Measurements from ENCODE around the gene HNRNPH1. TPM values are rescaled to one million over a fixed set of nuclear protein-coding genes. Genes with fewer than 3 reads are reported as not detected.

HNRNPH1 gene
- total and polyA plus RNA-seq, 2 donors (not counting 1 experiment from before 2014, with no cell fraction given) = 214 to 689 TPM

- no peak for DNase-seq (ENCODE audit: low read depth in 2 of 2)
- Histone ChIP-seq H3K4me3 (replicated peaks in 1 of 4; ENCODE audit: control extremely low read depth in 1 of 4, insufficient read depth in 1 of 4, low read depth in 3 of 4, low read length in 4 of 4) (no peak overlapping the region), H3K36me3 (ENCODE audit: control insufficient read depth, insufficient read depth, low read length) (peaks cover 2% of the 10 kb centered on the region), H3K9me3 (ENCODE audit: control insufficient read depth, insufficient read depth, low read depth, low read length) (no peaks in the 10 kb centered on the region), H2AFZ (ENCODE audit: low read length) (no peak overlapping the region), H3K4me1 (ENCODE audit: control insufficient read depth, extremely low read depth, insufficient read depth, low read length) (no peaks in the 10 kb centered on the region), H3K9ac (ENCODE audit: insufficient read depth, low read length) (no peak overlapping the region), H3K27me3 (ENCODE audit: control insufficient read depth, insufficient read depth, low read length) (no peaks in the 10 kb centered on the region), H3K4me2 (ENCODE audit: extremely low read depth, insufficient read depth, low read length) (no peak overlapping the region), H3K79me2 (ENCODE audit: control insufficient read depth, insufficient read depth, low read length) (no peaks in the 10 kb centered on the region), H3K27ac (ENCODE audit: insufficient read depth, low read length) (no peak overlapping the region), H4K20me1 (ENCODE audit: control insufficient read depth, extremely low read depth, insufficient read depth, low read length) (no peaks in the 10 kb centered on the region)
- TF ChIP-seq EZH2 (IDR thresholded peaks at IDR 0.05; ENCODE audit: low read length, missing control alignments) (no peak), CTCF (conservative IDR thresholded peaks at IDR 0.05 in 1 of 2, IDR thresholded peaks at IDR 0.05 in 1 of 2; ENCODE audit: low read depth in 1 of 2, low read length in 2 of 2) (no peak)
Measured at GRCh38 chr5:179577286-179577960, 46.0 kb downstream of the HNRNPH1 start.

GRCh38 chr5:179572386-179572785, 51.1 kb downstream of the HNRNPH1 start:
- no peak for DNase-seq (ENCODE audit: low read depth in 2 of 2)
- no peak overlapping the region for H2AFZ ChIP-seq (ENCODE audit: low read length)
- no peak overlapping the region for H3K4me2 ChIP-seq (ENCODE audit: extremely low read depth, insufficient read depth, low read length)
- H3K4me1 ChIP-seq (ENCODE audit: control insufficient read depth, extremely low read depth, insufficient read depth, low read length) = no peaks in the 10 kb centered on the region
- H3K36me3 ChIP-seq (ENCODE audit: control insufficient read depth, insufficient read depth, low read length) = peaks cover 9% of the 10 kb centered on the region
- TF ChIP-seq CTCF (conservative IDR thresholded peaks at IDR 0.05 in 1 of 2, IDR thresholded peaks at IDR 0.05 in 1 of 2; ENCODE audit: low read depth in 1 of 2, low read length in 2 of 2) (no peak), EZH2 (IDR thresholded peaks at IDR 0.05; ENCODE audit: low read length, missing control alignments) (no peak)
- H3K9me3 ChIP-seq (ENCODE audit: control insufficient read depth, insufficient read depth, low read depth, low read length) = no peaks in the 10 kb centered on the region
- no peak overlapping the region for H3K9ac ChIP-seq (ENCODE audit: insufficient read depth, low read length)
- H4K20me1 ChIP-seq (ENCODE audit: control insufficient read depth, extremely low read depth, insufficient read depth, low read length) = no peaks in the 10 kb centered on the region
- no peak overlapping the region for H3K4me3 ChIP-seq (replicated peaks in 1 of 4; ENCODE audit: control extremely low read depth in 1 of 4, insufficient read depth in 1 of 4, low read depth in 3 of 4, low read length in 4 of 4)
- H3K27ac ChIP-seq (ENCODE audit: insufficient read depth, low read length) = no peak overlapping the region
- no peaks in the 10 kb centered on the region for H3K79me2 ChIP-seq (ENCODE audit: control insufficient read depth, insufficient read depth, low read length)
- no peaks in the 10 kb centered on the region for H3K27me3 ChIP-seq (ENCODE audit: control insufficient read depth, insufficient read depth, low read length)

GRCh38 chr5:179568721-179569120, 54.8 kb downstream of the HNRNPH1 start:
- no peaks in the 10 kb centered on the region for H3K4me1 ChIP-seq (ENCODE audit: control insufficient read depth, extremely low read depth, insufficient read depth, low read length)
- H3K79me2 ChIP-seq (ENCODE audit: control insufficient read depth, insufficient read depth, low read length) = no peaks in the 10 kb centered on the region
- H3K4me3 ChIP-seq (replicated peaks in 1 of 4; ENCODE audit: control extremely low read depth in 1 of 4, insufficient read depth in 1 of 4, low read depth in 3 of 4, low read length in 4 of 4) = no peak overlapping the region
- no peak overlapping the region for H3K4me2 ChIP-seq (ENCODE audit: extremely low read depth, insufficient read depth, low read length)
- H3K9ac ChIP-seq (ENCODE audit: insufficient read depth, low read length) = no peak overlapping the region
- no peak overlapping the region for H2AFZ ChIP-seq (ENCODE audit: low read length)
- peak in 1 of 2 donors; percentile 29 for DNase-seq (ENCODE audit: low read depth in 2 of 2)
- no peaks in the 10 kb centered on the region for H4K20me1 ChIP-seq (ENCODE audit: control insufficient read depth, extremely low read depth, insufficient read depth, low read length)
- H3K36me3 ChIP-seq (ENCODE audit: control insufficient read depth, insufficient read depth, low read length) = peaks cover 11% of the 10 kb centered on the region
- H3K9me3 ChIP-seq (ENCODE audit: control insufficient read depth, insufficient read depth, low read depth, low read length) = no peaks in the 10 kb centered on the region
- H3K27me3 ChIP-seq (ENCODE audit: control insufficient read depth, insufficient read depth, low read length) = no peaks in the 10 kb centered on the region
- TF ChIP-seq CTCF (conservative IDR thresholded peaks at IDR 0.05 in 1 of 2, IDR thresholded peaks at IDR 0.05 in 1 of 2; ENCODE audit: low read depth in 1 of 2, low read length in 2 of 2) = no peak
- no peak for TF ChIP-seq EZH2 (IDR thresholded peaks at IDR 0.05; ENCODE audit: low read length, missing control alignments)
- no peak overlapping the region for H3K27ac ChIP-seq (ENCODE audit: insufficient read depth, low read length)
